LNCAP (cell line): Measurements from ENCODE around the gene GOLGA6L4.
"Not testable (repeated sequence)": the region's sequence is repeated elsewhere in the genome, so short reads cannot be mapped to it uniquely, and the experiment has no call there.

Experiments used
- TF ChIP-seq, protein P1 (sequence below): fragments of 450-650 bp; IDR thresholded peaks from 2 replicates; pipeline ENCODE4 v1.5.1; 2017; ENCODE audit warnings: mild to moderate bottlenecking

Gene GOLGA6L4, protein sequence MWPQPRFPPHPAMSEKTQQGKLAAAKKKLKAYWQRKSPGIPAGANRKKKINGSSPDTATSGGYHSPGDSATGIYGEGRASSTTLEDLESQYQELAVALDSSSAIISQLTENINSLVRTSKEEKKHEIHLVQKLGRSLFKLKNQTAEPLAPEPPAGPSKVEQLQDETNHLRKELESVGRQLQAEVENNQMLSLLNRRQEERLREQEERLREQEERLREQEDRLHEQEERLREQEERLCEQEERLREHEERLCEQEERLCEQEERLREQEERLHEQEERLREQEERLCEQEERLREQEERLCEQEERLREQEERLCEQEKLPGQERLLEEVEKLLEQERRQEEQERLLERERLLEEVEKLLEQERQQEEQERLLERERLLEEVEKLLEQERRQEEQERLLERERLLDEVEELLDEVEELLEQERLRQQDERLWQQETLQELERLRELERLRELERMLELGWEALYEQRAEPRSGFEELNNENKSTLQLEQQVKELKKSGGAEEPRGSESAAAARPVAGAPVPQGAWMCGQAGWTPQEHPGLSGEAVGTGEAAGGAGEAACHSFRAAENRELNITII

DNA sequence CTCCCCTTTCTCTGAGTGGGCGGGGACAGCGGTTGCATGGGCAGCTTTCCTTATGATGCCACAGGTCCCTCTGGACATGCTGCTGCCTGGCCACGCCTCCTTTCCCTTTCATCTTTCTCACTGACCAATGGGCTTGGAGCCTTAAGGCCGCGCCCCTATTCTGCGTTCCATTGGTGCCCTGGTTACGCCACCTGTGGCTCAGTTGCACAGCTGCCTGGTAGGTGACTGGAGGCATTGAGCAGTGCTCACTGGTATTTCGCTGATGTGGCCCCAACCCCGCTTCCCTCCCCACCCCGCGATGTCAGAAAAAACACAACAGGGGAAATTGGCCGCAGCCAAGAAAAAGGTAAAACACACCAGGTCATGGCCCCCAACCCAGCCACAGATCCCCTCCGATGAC, at the start of gene GOLGA6L4:
GOLGA6L4 (plus strand) TSS at position 201 of the 400 bp plus-strand sequence; CDS start at position 263, 62 bp downstream.
- TF ChIP-seq, protein P1, sequence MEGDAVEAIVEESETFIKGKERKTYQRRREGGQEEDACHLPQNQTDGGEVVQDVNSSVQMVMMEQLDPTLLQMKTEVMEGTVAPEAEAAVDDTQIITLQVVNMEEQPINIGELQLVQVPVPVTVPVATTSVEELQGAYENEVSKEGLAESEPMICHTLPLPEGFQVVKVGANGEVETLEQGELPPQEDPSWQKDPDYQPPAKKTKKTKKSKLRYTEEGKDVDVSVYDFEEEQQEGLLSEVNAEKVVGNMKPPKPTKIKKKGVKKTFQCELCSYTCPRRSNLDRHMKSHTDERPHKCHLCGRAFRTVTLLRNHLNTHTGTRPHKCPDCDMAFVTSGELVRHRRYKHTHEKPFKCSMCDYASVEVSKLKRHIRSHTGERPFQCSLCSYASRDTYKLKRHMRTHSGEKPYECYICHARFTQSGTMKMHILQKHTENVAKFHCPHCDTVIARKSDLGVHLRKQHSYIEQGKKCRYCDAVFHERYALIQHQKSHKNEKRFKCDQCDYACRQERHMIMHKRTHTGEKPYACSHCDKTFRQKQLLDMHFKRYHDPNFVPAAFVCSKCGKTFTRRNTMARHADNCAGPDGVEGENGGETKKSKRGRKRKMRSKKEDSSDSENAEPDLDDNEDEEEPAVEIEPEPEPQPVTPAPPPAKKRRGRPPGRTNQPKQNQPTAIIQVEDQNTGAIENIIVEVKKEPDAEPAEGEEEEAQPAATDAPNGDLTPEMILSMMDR: not testable (repeated sequence)
